GM21423 (cell line): ENCODE measurements around the gene CD109.

Experiments used
- ATAC-seq: cut with Tn5 transposase; IDR thresholded peaks from one replicate; pipeline ENCODE4 v1.9.1; 2021; ENCODE audit warnings: mild to moderate bottlenecking, moderate library complexity; ENCODE audit not compliant: unreplicated experiment

The CD109 gene

GRCh38 chr6:73724389-73724788 lies 28.4 kb downstream of the CD109 start:
- no peak for ATAC-seq

GRCh38 chr6:73725192-73725591 lies 29.2 kb downstream of the CD109 start:
- ATAC-seq = peak; percentile 54

- ATAC-seq = no peak
Measured at GRCh38 chr6:73727114-73727513, 31.1 kb downstream of the CD109 start.

GRCh38 chr6:73728548-73729205 lies 32.7 kb downstream of the CD109 start:
- peak; percentile 55 for ATAC-seq

- ATAC-seq = no peak
Measured at GRCh38 chr6:73731285-73731684, 35.3 kb downstream of the CD109 start.

GRCh38 chr6:73732845-73733675 lies 37.1 kb downstream of the CD109 start:
- ATAC-seq = peak; percentile 67

GRCh38 chr6:73733791-73734190 lies 37.8 kb downstream of the CD109 start:
- ATAC-seq = no peak

- no peak for ATAC-seq
Measured at GRCh38 chr6:73734832-73735453, 38.9 kb downstream of the CD109 start.

GRCh38 chr6:73738367-73739028 lies 42.5 kb downstream of the CD109 start:
- ATAC-seq = no peak

- ATAC-seq = no peak
Measured at GRCh38 chr6:73739096-73739495, 43.1 kb downstream of the CD109 start.

- ATAC-seq = no peak
Measured at GRCh38 chr6:73742433-73742832, 46.4 kb downstream of the CD109 start.

- no peak for ATAC-seq
Measured at GRCh38 chr6:73743081-73743480, 47.1 kb downstream of the CD109 start.

GRCh38 chr6:73743556-73743955 lies 47.6 kb downstream of the CD109 start:
- ATAC-seq = no peak

- no peak for ATAC-seq
Measured at GRCh38 chr6:73746787-73747186, 50.8 kb downstream of the CD109 start.

GRCh38 chr6:73747289-73747688 lies 51.3 kb downstream of the CD109 start:
- peak; percentile 99 for ATAC-seq

- no peak for ATAC-seq
Measured at GRCh38 chr6:73752943-73753342, 56.9 kb downstream of the CD109 start.

- ATAC-seq = peak; percentile 50
Measured at GRCh38 chr6:73766040-73766439, 70.0 kb downstream of the CD109 start.

GRCh38 chr6:73768558-73768957 lies 72.6 kb downstream of the CD109 start:
- no peak for ATAC-seq

GRCh38 chr6:73769976-73770375 lies 74.0 kb downstream of the CD109 start:
- ATAC-seq = no peak

GRCh38 chr6:73774311-73774774 lies 78.3 kb downstream of the CD109 start:
- peak; percentile 68 for ATAC-seq

- ATAC-seq = no peak
Measured at GRCh38 chr6:73779943-73780342, 83.9 kb downstream of the CD109 start.
